Ovary (tissue), 3 donors: ENCODE results near the gene KCNJ6.

Source experiments
- EP300 ChIP-seq: sonication (generic); formaldehyde crosslinking; IDR thresholded peaks from one replicate; pipeline ENCODE4 v1.6.1; 2017; ENCODE audit warnings: antibody characterized with exemption
- TF ChIP-seq, protein P1 (sequence below), 3 donors: fragments of 450-650 bp in 2 of 3; fragments of 200-600 bp in 1 of 3; IDR thresholded peaks; one replicate each; pipeline versions ENCODE4 v1.5.1 to v1.8.0; 2016 to 2022; ENCODE audit warnings: antibody characterized with exemption in 3 of 3, mild to moderate bottlenecking in 1 of 3
- donor health status: DM: no; HTN: no; CAD: no.

DNA sequence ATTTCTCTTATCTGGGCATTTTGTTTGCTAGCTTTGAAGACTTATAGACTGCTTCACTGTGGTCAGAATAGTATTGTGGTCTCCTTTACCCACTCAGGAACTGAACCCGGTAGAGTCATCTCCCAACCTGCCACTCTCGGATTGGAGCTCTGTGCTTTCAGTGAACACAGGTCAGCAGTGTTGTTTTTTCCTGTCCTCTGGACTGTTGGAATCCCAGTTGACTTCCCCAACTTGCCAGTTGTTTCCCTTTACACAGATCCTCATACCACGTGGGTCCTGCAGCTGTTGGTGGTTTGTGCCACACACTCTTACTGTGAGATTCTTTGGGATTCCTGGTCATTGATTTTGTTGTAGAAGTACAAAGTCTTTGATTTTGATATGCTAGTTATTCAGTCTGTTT is 335.6 kb downstream of the KCNJ6 start:
- TF ChIP-seq EP300: no peak
- TF ChIP-seq, protein P1, sequence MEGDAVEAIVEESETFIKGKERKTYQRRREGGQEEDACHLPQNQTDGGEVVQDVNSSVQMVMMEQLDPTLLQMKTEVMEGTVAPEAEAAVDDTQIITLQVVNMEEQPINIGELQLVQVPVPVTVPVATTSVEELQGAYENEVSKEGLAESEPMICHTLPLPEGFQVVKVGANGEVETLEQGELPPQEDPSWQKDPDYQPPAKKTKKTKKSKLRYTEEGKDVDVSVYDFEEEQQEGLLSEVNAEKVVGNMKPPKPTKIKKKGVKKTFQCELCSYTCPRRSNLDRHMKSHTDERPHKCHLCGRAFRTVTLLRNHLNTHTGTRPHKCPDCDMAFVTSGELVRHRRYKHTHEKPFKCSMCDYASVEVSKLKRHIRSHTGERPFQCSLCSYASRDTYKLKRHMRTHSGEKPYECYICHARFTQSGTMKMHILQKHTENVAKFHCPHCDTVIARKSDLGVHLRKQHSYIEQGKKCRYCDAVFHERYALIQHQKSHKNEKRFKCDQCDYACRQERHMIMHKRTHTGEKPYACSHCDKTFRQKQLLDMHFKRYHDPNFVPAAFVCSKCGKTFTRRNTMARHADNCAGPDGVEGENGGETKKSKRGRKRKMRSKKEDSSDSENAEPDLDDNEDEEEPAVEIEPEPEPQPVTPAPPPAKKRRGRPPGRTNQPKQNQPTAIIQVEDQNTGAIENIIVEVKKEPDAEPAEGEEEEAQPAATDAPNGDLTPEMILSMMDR (IDR thresholded peaks at IDR 0.05): no peak
